Adrenal gland (tissue), 12 donors: ENCODE results near the gene FMOD. TPM values are rescaled to one million over a fixed set of nuclear protein-coding genes. Genes with fewer than 3 reads are reported as not detected.

ENCODE experiments used
- DNase-seq, 7 donors: peaks; one replicate each; pipeline ENCODE4 v3.0.0-alpha.2; 2019 to 2020
- H3K27ac ChIP-seq, 5 donors: fragments of 200-600 bp; sonication (generic) in 4 of 5; 1 replicate in 3 of 5; 2 replicates in 2 of 5; pipeline versions ENCODE4 v1.5.1 to v1.8.0; 2016 to 2020; ENCODE audit warnings: mild to moderate bottlenecking in 1 of 5
- H3K27me3 ChIP-seq: fragments of 200-600 bp; 2 replicates; pipeline ENCODE4 v1.8.0; 2021
- H3K36me3 ChIP-seq, 2 donors: fragments of 200-600 bp; replicated peaks in 1 of 2; 1 replicate in 1 of 2; 2 replicates in 1 of 2; pipeline versions ENCODE4 v1.5.1 to v1.8.0; 2018 to 2022
- H3K4me1 ChIP-seq, 2 donors: fragments of 200-600 bp; replicated peaks in 1 of 2; 1 replicate in 1 of 2; 2 replicates in 1 of 2; pipeline versions ENCODE4 v1.5.1 to v1.8.0; 2018 to 2021
- H3K4me3 ChIP-seq, 4 donors: fragments of 200-600 bp; sonication (generic) in 3 of 4; one replicate each; pipeline ENCODE4 v1.5.1; 2016 to 2018
- H3K9me3 ChIP-seq, 3 donors: fragments of 200-600 bp; sonication (generic) in 1 of 3; replicated peaks in 1 of 3; 1 replicate in 2 of 3; 2 replicates in 1 of 3; pipeline versions ENCODE4 v1.5.1 to v1.8.0; 2016 to 2021
- CTCF ChIP-seq, 6 experiments: fragments of 450-650 bp in 4 of 6; fragments of 200-600 bp in 2 of 6; sonication (generic) in 1 of 6; IDR thresholded peaks; 1 replicate in 5 of 6; 2 replicates in 1 of 6; pipeline versions ENCODE4 v1.5.1 to v1.8.0; 2016 to 2021; ENCODE audit warnings: antibody characterized with exemption in 6 of 6, mild to moderate bottlenecking in 2 of 6, moderate library complexity in 1 of 6
- POLR2A ChIP-seq, 2 donors: fragments of 450-650 bp; IDR thresholded peaks; one replicate each; pipeline ENCODE4 v1.6.1; 2017; ENCODE audit warnings: antibody characterized with exemption in 2 of 2, mild to moderate bottlenecking in 2 of 2, moderate library complexity in 1 of 2
- WGBS, 4 donors: extraction: QIAGEN DNeasy Blood & Tissue Kit in 2 of 4; methylation state at CpG; one replicate each; pipeline versions ENCODE4 v1.1.5 to v1.1.7; 2013 to 2017; 5-methylcytosine and 5-hydroxymethylcytosine counted together
- intact Hi-C, 2 donors: fragments of 100-400 bp; cut with DNase I; formaldehyde crosslinking; loops; one replicate each; pipeline versions ENCODE4 v1.14.1 to v1.15.0; 2022 to 2023
- polyA plus RNA-seq, 3 donors: library from polyadenylated mRNA; stranded (reverse); fragments of 200-250 nt in 2 of 3; fragments of 350-450 nt in 1 of 3; fragmentation: Illumina TruSeq in 1 of 3; extraction: RNeasy Lipid Tissue Mini Kit (QIAGEN cat#74804) in 1 of 3; gene quantifications; one replicate each; pipeline ENCODE4 v1.2.3, GENCODE V29; 2013 to 2014
- total RNA-seq, 9 donors: library from RNA; depleted of rRNA in 4 of 9; stranded (reverse); fragments of >200 nt in 4 of 9; fragments of 120-200 nt in 1 of 9; fragmentation: NEBNext Ultra II Directional in 1 of 9; extraction: Animal tissue kit (Norgen Biotek cat#: 25700) in 1 of 9; gene quantifications; one replicate each; pipeline versions ENCODE4 v1.1.0 to v1.2.4, GENCODE V29; 2013 to 2023
- donor health status: healthy with polysubstance abuse.
- donor health status: Bipolar disorder and iron deficiency.
- donor health status: DM: yes; HTN: yes; CAD: no.
- donor health status: DM: no; HTN: no; CAD: no.
- donor health status: DM: no; HTN: no; CAD: no.
- donor health status: DM: yes; HTN: yes; CAD: no.

Gene FMOD
- total and polyA plus RNA-seq, 12 donors = 6.6 to 231 (median 18.8) TPM

GRCh38 chr1:203306089-203306964, 44.6 kb downstream of the FMOD start:
- no peaks in the 10 kb centered on the region for H3K9me3 ChIP-seq
- TF ChIP-seq CTCF (IDR thresholded peaks at IDR 0.05) (peak in 2 of 6 experiments; percentile 19 to 24), POLR2A (IDR thresholded peaks at IDR 0.05) (peak in 1 of 2 donors; percentile 57)
- H3K27ac ChIP-seq = peak overlapping the region; percentile 78 to 98 (median 93)
- intact Hi-C loops = no loop called here
- H3K4me1 ChIP-seq = peaks cover 14 to 44% of the 10 kb centered on the region in 2 donors
- H3K4me3 ChIP-seq = peak overlapping the region; percentile 78 to 97 (median 94)
- peaks cover 0 to 22% of the 10 kb centered on the region in 2 donors for H3K36me3 ChIP-seq
- peak; percentile 82 to 91 (median 85) for DNase-seq
- WGBS, 4 donors = 1 to 2% (median 1%) methylated on average over 10 to 22 of the region's 22 CpGs
- no peaks in the 10 kb centered on the region for H3K27me3 ChIP-seq

- H3K27me3 ChIP-seq = no peaks in the 10 kb centered on the region
- H3K36me3 ChIP-seq = peaks cover 0 to 22% of the 10 kb centered on the region in 2 donors
- peak in 1 of 7 donors; percentile 37 for DNase-seq
- H3K27ac ChIP-seq = peak overlapping the region; percentile 78 to 98 (median 93)
- peaks cover 14 to 44% of the 10 kb centered on the region in 2 donors for H3K4me1 ChIP-seq
- no peaks in the 10 kb centered on the region for H3K9me3 ChIP-seq
- TF ChIP-seq CTCF (IDR thresholded peaks at IDR 0.05) (no peak), POLR2A (IDR thresholded peaks at IDR 0.05) (no peak)
- WGBS, 4 donors = 0 to 1% (median 0%) methylated on average over 1 to 21 of the region's 21 CpGs
- peak overlapping the region; percentile 78 to 97 (median 94) for H3K4me3 ChIP-seq
- intact Hi-C loops = no loop called here
These were observed 45.2 kb downstream of the FMOD start for GRCh38 chr1:203305809-203306088.

- Histone ChIP-seq H3K4me3 (peak within 1 kb of the TSS; percentile 78 to 97 (median 94)), H3K27me3 (no peaks in the 10 kb centered on the region), H3K36me3 (peaks cover 0 to 22% of the 10 kb centered on the region in 2 donors), H3K9me3 (no peaks in the 10 kb centered on the region), H3K27ac (peak within 1 kb of the TSS; percentile 78 to 98 (median 93)), H3K4me1 (peaks cover 14 to 41% of the 10 kb centered on the region in 2 donors)
- 2 to 12% (median 5%) methylated on average over 13 to 79 of the region's 79 CpGs for WGBS, 4 donors
- DNase-seq = peak; percentile 93 to 96 (median 94)
- intact Hi-C loops = no loop called here
- TF ChIP-seq CTCF (IDR thresholded peaks at IDR 0.05) (peak in 2 of 6 experiments; percentile 1 to 19), POLR2A (IDR thresholded peaks at IDR 0.05) (peak; percentile 99 to 100)
These were observed 45.8 kb downstream of the FMOD start, which contains the start of gene BTG2 for GRCh38 chr1:203304919-203305808. Gene BTG2, plus strand, starts transcription at chr1:203305519. Its CDS starts 88 bp downstream, at chr1:203305607.
